ENCODE results near the gene USP46.
A peak's percentile ranks its signal among the peaks of the same experiment; 100 is the strongest.

The USP46 gene

DNA sequence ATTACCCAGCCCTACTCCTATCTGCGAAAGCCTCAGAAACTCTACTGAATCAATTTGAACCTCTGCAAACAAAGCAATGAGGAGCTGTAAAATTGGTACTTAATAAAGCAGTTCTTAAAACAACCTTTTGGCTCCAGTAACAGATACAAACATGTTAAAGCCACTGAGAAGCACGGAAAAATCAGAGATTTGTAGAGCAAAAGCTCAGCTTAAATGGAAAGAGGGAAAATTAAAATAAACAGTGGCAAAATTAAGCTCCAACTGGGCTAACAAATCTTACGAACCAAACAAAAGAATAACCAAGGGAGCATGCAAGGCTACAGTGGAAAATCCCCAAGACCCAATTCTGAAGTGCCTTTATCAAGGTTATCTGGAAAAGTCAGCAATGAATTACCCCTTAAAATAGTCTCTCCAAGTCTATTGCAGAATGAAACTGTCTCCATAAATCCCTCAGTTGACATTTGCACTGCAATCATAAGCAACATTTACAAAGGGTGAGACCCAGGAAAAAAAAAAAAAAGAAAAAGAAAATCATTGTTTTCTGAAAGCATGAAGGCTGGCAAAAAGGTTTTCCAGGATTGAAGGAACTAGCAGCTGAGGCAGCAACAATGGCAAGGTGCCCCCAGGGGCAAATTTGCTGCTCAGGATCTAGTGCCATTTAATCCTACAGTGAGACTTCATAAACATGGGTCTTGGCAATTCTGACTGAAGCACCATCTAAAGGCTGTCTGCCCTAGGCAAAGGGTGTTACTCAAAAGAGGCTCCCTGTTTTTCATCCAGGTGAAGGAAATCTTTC lies 40.1 kb downstream of the USP46 start:
- no peak for DNase-seq (ENCODE audit: low spot score)

DNA sequence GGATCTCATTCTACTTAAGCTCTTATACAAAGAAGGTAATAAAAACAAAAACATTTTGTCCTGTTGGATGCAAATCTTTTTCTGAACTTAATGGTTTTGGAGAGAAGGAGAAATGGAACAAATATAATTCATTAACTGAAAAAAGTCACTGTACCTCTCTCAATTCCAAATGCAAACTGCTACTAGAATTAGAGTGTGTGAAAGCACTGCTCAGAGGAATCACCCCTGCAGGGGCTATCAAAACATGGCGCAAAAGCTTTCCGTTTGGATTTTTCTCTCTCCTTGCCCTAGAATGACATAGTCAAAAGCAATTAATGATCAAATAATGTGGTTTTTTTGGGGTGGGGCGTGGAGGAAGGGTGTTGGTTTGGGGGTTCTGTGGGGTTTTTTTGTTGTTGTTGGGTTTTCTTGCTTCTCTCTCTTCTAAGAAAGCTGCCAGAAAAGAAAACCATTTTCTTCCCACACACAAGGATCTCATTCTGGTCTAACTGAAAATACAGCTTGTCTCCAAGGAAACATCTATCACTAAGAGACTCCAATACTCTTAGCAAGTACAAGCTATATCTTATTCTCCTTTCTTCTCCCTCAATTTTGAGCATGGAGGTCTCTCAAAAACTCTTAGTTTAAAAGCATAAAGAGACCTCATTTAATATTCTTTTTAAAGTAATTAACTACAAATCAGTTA lies 41.6 kb downstream of the USP46 start:
- DNase-seq (ENCODE audit: low spot score): no peak

DNA sequence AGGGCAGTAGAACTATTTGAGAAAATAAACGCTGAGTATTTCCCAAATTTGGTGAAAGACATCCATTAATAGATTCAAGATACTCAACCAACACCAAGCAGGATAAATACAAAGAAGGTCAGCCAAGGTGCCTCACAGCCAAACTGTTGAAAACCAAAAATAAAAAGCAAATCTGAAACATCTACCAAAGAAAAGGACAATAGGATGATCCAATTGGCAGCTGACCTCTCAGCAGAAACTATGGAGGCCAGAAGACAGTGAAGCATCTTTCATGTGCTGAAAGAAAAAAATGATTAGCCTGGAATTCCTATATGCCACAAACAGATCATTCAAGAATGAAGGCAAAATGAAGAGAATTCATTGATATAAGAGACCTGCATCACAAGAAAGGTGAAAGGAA lies 44.9 kb downstream of the USP46 start:
- no peak for DNase-seq (ENCODE audit: low spot score)

DNA sequence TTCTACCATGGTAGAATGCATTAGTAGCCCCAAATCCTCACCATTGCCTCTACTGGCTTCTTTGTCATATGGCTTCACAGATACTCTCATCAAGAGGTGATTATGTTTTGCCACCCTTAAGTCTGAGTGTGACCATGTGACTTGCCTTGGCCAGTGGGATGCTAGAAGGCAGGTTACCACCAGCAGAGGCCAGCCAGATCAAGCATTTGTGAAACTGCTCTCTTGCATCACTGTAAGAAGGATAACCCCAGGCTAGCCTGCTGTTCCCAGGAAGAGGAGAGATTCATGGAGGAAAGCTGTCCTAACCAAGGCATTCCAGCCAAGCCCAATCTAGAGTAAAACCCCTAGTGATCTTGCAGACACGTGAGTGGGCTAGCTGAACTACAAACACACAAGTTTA lies 46.8 kb downstream of the USP46 start:
- no peak for DNase-seq (ENCODE audit: low spot score)

DNA sequence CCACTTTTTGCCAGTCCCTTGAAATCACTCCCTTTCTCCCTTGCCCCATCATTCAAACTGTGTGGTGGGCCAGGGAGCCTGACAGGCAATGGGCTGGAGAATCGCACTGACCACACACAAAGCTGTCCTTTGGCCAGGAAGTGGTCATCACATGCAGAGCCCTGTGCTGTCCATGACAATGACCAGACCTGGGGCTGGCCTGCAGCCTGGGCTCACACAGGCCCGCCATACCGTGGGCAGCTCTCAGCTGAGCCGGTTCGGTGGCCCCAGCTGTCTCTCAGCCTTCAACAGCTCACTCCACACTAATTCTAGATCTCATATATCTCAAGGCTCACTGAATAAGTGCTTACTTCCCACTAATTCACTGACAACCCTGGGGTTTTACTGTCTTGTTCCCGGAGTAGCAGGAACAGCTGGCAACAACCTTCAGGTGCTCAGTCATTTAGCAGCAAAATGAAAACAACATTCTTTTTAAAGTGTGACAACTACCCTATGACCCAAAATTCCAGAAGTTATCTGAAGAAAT lies 48.0 kb downstream of the USP46 start:
- DNase-seq (ENCODE audit: low spot score): no peak

DNA sequence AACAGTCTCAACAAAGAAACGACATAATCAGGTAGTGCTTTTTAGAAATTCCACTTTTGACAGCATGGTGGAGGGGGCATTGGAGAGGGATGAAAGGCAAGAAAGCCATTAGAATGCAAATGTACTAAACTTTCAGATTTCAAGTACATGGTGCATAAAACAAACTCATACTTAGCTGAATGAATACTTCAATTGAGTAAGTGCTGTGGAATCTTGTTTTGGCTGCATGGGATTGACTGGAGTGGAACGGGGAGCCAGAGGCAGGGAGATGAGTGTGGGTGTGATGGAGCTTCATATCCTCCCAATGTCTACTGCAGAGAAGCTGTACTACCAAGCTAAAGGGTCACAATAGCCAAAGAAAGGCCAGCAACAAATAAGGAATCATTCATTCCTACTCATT lies 52.4 kb downstream of the USP46 start:
- DNase-seq (ENCODE audit: low spot score): peak; percentile 32

DNA sequence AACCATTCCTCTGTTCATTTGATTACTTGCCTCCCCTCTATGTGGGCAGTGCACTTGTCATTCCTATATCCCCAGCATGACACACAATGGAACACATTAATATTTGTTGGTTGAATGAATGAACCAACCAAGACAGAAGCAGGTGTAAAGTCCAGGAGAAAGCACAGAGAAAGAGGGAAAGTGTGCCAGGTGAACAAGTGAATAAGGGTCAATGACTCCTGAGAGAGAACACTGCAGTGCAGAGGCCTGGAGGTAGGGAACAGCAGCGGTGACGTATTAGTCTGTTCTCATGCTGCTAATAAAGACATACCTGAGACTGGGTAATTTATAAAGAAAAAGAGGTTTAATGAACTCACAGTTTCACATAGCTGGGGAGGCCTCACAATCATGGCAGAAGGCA lies 53.1 kb downstream of the USP46 start:
- no peak for DNase-seq (ENCODE audit: low spot score)

DNA sequence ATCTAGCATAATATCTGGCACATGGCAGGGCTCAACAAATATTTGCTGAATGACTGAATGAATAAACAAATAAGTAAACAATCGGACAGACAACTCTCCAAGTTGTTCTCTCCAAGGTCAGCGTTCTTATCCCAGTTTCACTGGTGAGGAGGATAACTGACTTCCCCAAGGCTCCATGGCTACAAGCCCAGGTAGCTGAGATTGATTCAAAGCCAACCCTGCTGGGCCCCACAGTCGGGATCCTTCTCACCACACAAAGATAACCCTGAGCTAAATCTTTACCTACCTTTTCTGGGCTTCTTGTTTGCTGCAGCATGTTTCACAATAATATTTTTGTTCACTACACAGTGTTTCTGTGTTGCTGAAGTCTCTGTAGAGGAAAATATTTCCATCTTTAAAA lies 54.9 kb downstream of the USP46 start:
- DNase-seq (ENCODE audit: low spot score): no peak

DNA sequence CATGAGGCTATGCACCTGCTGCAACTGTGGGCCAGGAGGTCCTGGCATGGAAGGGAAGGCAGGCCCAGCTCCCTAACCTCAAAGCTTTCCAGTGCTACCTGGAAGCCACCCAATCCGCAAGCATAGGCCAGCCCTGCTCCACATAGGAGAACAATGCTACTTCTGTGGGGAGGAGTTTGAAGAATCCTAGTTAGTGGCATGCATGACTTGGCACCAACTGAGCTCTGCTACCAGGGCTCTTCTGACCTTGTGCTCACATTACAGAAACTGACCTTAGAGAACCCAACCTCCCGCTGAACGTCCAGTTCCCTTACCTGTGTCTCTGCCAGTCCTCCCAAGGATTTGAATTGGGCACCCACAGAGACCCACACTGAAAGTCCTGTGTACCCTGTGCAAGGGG lies 58.8 kb downstream of the USP46 start:
- no peak for DNase-seq (ENCODE audit: low spot score)

DNA sequence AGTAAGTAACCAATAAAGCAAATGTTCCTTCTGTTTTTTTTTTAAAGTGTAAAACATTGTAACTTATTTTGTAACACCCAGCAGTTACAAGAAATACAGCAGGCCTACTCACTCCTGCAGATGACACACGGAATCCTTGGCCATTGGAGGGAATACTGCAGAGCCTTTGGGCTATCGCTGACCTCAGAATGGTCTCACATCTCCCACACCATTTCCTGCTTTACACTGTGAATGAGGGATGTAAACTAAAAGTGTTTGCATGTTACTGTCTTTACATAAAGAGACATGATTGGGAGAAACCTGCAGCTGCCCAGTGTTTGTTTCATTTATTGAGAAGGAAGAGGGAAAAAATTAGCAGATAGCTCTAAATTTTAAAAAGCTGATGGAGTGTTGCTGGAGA lies 64.1 kb downstream of the USP46 start:
- no peak for DNase-seq (ENCODE audit: low spot score)

DNA sequence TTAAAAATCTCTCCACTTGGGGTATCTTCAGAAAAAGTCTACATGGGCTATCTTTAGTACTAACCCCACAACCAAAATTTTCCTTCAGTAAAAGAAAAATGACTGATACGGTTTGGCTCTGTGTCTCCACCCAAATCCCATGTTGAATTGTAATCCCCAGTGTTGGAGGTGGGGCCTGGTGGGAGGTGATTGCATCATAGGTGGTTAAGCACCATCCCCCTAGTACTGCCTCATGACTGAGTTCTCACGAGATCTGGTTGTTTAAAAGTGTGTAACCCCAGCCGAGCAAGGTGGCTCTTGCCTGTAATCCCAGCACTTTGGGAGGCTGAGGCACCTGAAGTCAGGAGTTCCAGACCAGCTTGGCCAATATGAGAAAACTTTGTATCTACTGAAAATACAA lies 66.8 kb downstream of the USP46 start:
- no peak for DNase-seq (ENCODE audit: low spot score)

DNA sequence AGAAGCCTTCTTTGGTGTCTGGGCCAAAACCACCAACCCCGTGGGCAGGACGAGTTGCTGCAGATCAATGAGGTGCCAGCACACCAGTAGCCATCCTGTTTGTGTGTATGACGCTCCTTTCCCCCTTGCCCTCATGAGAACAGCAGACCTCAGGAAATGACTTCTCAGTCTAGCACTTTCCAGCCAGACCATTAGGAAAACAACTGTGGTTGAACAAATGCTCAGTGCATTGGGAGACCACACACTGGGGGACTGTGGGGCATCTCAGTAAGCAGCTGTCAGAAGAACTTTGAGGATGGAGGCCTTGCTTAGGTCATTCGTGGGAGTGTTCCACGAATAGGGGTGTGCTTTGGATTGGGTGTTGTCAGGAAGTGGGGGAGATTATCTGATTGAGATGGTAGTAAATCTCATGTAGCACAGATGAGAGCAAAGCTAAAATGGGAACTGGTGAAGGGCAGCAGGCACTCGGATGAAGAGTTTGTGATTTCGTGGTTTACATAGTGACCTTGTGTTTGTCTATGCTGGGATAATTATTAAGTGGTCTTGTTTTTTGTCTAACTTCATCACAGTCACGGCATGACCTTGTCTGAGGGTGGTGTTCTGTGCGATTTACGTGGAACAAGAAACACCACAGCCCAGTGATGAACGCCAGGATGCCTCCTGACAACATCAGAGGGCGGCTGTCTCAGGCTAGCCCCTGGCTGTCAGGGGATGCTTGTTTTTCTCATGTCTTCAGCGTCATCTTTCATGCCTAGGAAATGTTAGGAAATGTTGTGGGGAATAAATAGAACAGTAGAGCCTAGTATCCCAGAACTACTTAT lies 70.1 kb downstream of the USP46 start:
- peak; percentile 52 for DNase-seq (ENCODE audit: low spot score)

DNA sequence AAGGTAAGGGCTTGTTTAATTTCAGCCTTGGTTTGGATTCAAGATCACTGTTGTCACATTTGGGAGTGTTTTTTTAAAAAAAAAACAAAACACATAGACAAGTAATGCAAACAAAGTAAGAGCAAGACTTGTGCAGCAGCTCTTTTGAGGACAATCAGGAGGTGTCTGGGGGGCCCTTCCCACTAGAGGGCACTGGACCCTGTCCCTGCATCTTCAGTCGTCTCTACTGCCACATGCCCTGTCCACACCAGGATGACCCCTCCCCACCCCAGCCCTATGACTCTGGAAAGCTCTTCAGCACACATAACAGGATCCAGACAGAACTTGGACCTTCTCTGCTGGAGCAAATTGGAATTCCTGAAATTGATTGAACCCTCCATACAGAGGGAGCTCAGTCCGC lies 71.0 kb downstream of the USP46 start:
- DNase-seq (ENCODE audit: low spot score): no peak

DNA sequence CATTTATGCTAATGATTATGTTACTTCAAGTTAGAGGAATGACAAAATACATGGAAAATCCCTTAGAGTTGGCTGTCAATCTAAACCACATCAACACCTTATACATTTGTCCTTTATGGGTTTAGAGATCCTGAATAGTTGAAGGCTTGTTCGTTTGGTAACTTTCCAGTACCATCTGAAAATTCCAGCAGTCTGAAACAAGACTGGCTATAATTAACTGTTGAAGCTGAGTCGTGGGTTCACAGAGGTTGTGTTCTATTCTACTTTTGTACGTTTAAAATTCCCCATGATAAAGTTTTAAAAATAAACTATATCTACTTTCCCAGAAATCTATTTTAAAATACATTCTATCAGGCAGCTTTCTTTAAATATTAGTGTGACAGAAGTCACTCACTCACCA lies 73.0 kb downstream of the USP46 start:
- no peak for DNase-seq (ENCODE audit: low spot score)

DNA sequence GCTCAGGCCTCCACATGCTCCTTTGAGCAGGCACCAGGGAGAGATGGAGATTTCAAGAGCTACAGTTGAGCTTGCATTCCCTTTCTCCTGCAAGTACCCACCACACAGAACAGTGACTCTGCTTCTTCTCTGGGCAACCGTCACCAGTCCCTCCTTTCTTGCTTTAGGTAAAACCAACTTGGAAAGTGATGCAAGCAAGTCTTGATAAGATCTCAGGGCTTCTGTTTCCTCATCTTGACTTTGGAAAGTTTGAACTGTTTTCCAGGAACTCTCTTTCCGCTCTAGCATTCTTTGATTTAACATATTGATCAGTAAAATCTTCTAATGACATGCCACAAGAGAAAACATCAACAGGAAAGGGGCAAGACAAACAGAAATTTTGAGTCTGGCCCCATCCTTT lies 73.7 kb downstream of the USP46 start:
- no peak for DNase-seq (ENCODE audit: low spot score)

DNA sequence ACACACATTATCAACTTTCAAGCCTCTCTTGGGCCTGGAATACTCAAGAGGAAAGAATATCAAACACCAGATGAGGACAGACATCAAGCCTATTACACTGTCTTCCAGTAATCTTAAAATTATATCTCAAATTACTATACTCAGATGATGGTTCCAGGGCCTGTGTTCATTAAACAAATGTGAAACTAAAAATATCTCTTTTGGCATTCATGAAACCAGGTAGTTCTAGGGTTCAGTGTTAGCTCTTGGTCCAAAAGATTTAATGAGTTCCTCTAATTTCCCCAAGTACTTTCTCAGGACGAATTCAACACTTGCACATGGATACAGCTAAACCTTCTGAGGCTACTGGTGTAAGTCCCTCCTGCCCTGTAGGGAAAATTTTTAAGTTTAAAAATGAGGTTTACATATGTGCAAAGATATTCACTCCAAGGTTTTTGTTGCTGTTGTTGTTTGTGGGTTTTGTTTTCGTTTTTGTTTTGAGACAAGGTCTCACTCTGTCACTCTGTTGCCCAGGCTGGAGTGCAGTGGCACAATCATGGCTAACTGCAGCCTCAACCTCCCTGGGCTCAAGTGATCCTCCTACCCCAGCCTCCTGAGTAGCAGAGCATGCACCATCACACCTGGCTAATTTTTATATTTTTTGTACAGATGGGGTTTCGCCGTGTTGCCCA lies 79.4 kb downstream of the USP46 start:
- no peak for DNase-seq (ENCODE audit: low spot score)

DNA sequence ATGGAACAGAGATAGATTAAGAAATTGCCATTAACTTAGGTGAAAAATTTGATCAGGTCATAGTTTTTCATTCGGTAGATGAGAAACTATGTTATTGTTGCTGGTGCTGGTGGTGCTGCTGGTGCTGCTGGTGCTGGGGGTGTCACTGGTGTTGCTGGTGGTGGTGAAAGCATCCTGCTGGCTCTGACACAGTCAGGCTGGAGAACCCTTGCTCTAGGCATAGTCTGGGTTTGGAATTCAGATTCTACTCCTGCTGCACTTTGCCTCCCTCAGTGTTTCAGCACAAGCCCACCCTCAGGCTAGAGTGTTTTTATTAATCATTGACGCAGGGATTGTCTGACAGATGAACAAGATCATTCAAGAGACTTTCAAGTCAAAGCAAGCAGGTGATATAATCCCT lies 80.2 kb downstream of the USP46 start:
- DNase-seq (ENCODE audit: low spot score): no peak

DNA sequence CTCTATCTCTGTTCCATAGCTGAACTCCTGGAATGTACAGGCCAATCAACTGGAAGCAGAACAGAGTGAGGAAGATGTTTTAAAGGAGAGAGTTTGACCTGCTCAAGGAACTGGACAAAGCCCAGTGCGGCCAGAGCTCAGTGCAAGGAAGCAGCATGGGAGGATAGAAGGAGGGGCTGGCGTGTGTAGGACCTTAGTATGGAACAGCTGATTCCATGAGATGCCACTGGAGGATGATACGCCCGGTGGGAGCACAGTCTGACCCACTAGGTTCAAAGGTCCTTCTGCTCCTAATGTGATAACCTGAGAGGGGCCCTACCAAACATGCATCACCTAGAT lies 81.5 kb downstream of the USP46 start:
- no peak for DNase-seq (ENCODE audit: low spot score)

DNA sequence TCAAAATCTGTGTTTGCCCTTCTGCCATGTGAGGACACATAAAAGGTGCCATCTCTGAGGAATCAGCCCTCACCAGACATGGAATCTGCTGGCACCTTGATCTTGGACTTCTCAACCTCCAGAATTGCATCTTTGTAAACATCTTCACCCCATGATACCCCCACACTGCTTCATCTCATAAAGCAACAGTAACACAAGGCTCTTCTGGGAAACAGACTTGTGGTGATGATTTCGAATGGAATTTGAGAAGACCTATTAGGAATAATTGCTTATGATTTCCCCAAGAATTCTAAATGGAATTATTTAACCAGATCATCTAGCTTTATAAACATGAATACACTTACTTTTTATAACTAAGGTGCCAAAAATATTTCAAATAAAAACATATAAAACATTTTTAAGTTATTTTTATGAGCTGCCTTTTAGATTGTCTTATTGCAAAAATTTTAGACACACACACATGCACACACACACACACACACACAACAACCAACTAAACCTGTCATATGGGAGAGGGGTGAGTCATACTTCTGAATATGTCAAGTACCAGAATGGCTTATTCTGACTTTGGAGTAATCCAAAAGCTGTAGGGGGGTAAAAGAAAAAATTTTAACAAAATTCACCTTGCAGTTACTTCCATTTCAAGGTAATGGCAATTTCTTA lies 82.0 kb downstream of the USP46 start:
- no peak for DNase-seq (ENCODE audit: low spot score)

DNA sequence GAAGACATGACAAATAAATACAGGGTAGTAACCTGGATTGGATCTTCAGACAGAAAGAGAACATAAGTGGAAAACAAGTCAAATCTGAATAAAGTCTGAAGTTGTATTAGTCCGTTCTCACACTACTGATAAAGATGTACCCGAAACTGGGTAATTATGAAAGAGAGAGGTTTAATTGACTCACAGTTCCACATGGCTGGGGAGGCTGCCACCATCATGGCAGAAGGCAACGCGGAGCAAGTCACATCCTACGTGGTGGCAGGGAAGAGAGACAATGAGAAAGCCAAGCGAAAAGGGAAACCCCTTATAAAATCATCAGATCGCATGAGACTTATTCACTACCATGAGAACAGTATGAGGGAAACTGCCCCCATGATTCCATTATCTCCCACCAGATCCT lies 82.8 kb downstream of the USP46 start:
- no peak for DNase-seq (ENCODE audit: low spot score)

DNA sequence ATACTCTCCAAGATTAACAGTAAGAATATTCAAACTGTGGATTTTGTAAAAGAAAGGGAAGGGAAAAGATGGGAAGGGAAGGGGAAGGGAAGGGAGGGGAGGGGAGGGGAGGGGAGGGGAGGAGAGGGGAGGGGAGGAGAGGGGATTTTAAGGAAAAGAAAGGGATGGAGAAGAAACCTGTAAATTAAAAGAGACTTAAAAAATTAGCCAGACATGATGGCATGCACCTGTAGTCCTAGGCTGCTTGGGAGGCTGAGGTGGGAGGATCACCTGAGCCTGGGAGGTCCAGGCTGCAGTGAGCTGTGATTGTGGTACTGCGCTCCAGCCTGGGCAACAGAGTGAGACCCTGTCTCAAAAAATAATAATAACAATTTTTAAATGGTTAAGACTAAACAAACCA lies 83.7 kb downstream of the USP46 start:
- DNase-seq (ENCODE audit: low spot score): no peak

DNA sequence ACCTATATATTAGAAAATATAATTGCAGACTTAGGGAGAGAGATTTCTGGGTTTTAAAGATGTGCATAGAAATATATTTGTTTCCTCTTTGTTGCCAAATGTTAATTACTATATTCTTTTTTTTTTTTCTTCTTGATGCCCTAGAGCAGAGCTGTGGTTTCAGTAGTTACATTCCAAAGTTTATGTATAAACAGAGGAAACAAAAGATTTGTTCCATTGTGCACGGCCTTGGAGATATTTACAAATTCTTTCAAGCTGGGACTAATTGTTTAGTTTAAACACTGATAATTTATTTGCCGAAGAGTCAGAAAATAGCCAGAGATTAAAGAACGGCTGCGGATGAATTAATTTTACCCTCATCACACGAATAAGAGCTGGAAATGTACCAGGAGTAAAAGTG lies 85.1 kb downstream of the USP46 start:
- no peak for DNase-seq (ENCODE audit: low spot score)
